HEK293 (cell line): ENCODE data around the gene ATAT1.

ENCODE experiments used
- ATF2 ChIP-seq: fragments of 450-650 bp; formaldehyde crosslinking; IDR thresholded peaks from 2 replicates; pipeline ENCODE4 v1.5.1; 2016; ENCODE audit warnings: missing biosample characterization, missing genetic modification characterization, low read depth
- GFI1B ChIP-seq: fragments of 450-650 bp; formaldehyde crosslinking; IDR thresholded peaks from 2 replicates; pipeline ENCODE4 v1.5.1; 2016; ENCODE audit warnings: missing biosample characterization, missing genetic modification characterization
- KLF10 ChIP-seq: fragments of 450-650 bp; IDR thresholded peaks from 2 replicates; pipeline ENCODE4 v1.5.1; 2018; ENCODE audit warnings: missing biosample characterization, mild to moderate bottlenecking, missing genetic modification characterization
- SCRT1 ChIP-seq: fragments of 450-650 bp; formaldehyde crosslinking; IDR thresholded peaks from 2 replicates; pipeline ENCODE4 v1.5.1; 2016; ENCODE audit warnings: missing biosample characterization, missing genetic modification characterization, borderline replicate concordance
- SP3 ChIP-seq: fragments of 450-650 bp; formaldehyde crosslinking; IDR thresholded peaks from 2 replicates; pipeline ENCODE4 v1.5.1; 2016; ENCODE audit warnings: missing biosample characterization, missing genetic modification characterization
- TRIM28 ChIP-seq: IDR thresholded peaks from 2 replicates; pipeline ENCODE4 v1.6.1; 2011; ENCODE audit warnings: low read length, control low read depth, borderline replicate concordance
- YY1 ChIP-seq: fragments of 450-650 bp; formaldehyde crosslinking; IDR thresholded peaks from 2 replicates; pipeline ENCODE4 v1.5.1; 2018; ENCODE audit warnings: missing biosample characterization, missing genetic modification characterization
- ZBTB1 ChIP-seq: fragments of 450-650 bp; formaldehyde crosslinking; IDR thresholded peaks from 2 replicates; pipeline ENCODE4 v1.5.1; 2016; ENCODE audit warnings: missing biosample characterization, missing genetic modification characterization
- ZBTB11 ChIP-seq: fragments of 450-650 bp; formaldehyde crosslinking; conservative IDR thresholded peaks from 2 replicates; pipeline ENCODE4 v1.5.1; 2016; ENCODE audit warnings: low read depth, missing biosample characterization, missing genetic modification characterization
- ZBTB8A ChIP-seq: fragments of 450-650 bp; formaldehyde crosslinking; IDR thresholded peaks from 2 replicates; pipeline ENCODE4 v1.5.1; 2016; ENCODE audit warnings: missing biosample characterization, missing genetic modification characterization
- ZIC2 ChIP-seq: fragments of 450-650 bp; formaldehyde crosslinking; IDR thresholded peaks from 2 replicates; pipeline ENCODE4 v1.5.1; 2016; ENCODE audit warnings: missing biosample characterization, missing genetic modification characterization
- ZNF19 ChIP-seq: fragments of 450-650 bp; formaldehyde crosslinking; IDR thresholded peaks from 2 replicates; pipeline ENCODE4; 2016; ENCODE audit warnings: missing biosample characterization, missing genetic modification characterization, low read depth
- ZNF335 ChIP-seq: fragments of 450-650 bp; formaldehyde crosslinking; conservative IDR thresholded peaks from 2 replicates; pipeline ENCODE4 v1.5.1; 2016; ENCODE audit warnings: missing biosample characterization, missing genetic modification characterization
- ZNF341 ChIP-seq: fragments of 450-650 bp; formaldehyde crosslinking; IDR thresholded peaks from 2 replicates; pipeline ENCODE4; 2016; ENCODE audit warnings: low read depth, missing biosample characterization, missing genetic modification characterization
- ZNF394 ChIP-seq: fragments of 450-650 bp; formaldehyde crosslinking; IDR thresholded peaks from 2 replicates; pipeline ENCODE4 v1.5.1; 2016; ENCODE audit warnings: missing biosample characterization, missing genetic modification characterization, mild to moderate bottlenecking, moderate library complexity, borderline replicate concordance
- ZNF426 ChIP-seq: fragments of 450-650 bp; formaldehyde crosslinking; IDR thresholded peaks from 2 replicates; pipeline ENCODE4 v1.5.1; 2017; ENCODE audit warnings: missing biosample characterization, missing genetic modification characterization, mild to moderate bottlenecking, inconsistent platforms, moderate library complexity
- ZNF501 ChIP-seq: fragments of 450-650 bp; formaldehyde crosslinking; IDR thresholded peaks from 2 replicates; pipeline ENCODE4 v1.5.1; 2016; ENCODE audit warnings: missing biosample characterization, missing genetic modification characterization
- ZNF639 ChIP-seq: fragments of 450-650 bp; formaldehyde crosslinking; IDR thresholded peaks from 2 replicates; pipeline ENCODE4 v1.5.1; 2016; ENCODE audit warnings: missing biosample characterization, missing genetic modification characterization
- TF ChIP-seq, protein P1 (sequence below): fragments of 450-650 bp; formaldehyde crosslinking; IDR thresholded peaks from 2 replicates; pipeline ENCODE4 v1.5.1; 2016; ENCODE audit warnings: missing biosample characterization, missing genetic modification characterization, low read depth
- TF ChIP-seq, protein P2 (sequence below): fragments of 450-650 bp; formaldehyde crosslinking; IDR thresholded peaks from 2 replicates; pipeline ENCODE4; 2016; ENCODE audit warnings: missing biosample characterization, missing genetic modification characterization
- TF ChIP-seq, protein P3 (sequence below): fragments of 450-650 bp; formaldehyde crosslinking; conservative IDR thresholded peaks from 2 replicates; pipeline ENCODE4 v1.5.1; 2016; ENCODE audit warnings: low read depth, missing biosample characterization, missing genetic modification characterization

ATAT1 gene

GRCh38 chr6:30626484-30627366 lies at the start of gene ATAT1 (continued):
- TF ChIP-seq, protein P1, sequence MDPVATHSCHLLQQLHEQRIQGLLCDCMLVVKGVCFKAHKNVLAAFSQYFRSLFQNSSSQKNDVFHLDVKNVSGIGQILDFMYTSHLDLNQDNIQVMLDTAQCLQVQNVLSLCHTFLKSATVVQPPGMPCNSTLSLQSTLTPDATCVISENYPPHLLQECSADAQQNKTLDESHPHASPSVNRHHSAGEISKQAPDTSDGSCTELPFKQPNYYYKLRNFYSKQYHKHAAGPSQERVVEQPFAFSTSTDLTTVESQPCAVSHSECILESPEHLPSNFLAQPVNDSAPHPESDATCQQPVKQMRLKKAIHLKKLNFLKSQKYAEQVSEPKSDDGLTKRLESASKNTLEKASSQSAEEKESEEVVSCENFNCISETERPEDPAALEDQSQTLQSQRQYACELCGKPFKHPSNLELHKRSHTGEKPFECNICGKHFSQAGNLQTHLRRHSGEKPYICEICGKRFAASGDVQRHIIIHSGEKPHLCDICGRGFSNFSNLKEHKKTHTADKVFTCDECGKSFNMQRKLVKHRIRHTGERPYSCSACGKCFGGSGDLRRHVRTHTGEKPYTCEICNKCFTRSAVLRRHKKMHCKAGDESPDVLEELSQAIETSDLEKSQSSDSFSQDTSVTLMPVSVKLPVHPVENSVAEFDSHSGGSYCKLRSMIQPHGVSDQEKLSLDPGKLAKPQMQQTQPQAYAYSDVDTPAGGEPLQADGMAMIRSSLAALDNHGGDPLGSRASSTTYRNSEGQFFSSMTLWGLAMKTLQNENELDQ (tag by site-specific recombination): no peak
- TF ChIP-seq ZNF394 (0 out of 2 replicates have a peak, but pooled peaks have one; percentile 35), SP3 (tag by site-specific recombination) (peak; percentile 83), TRIM28 (no peak; the same call in 1 of the 2 replicates), ZNF501 (peak; percentile 74; the same call in 1 of the 2 replicates), ZBTB11 (tag by site-specific recombination) (peak; percentile 96), ZBTB1 (no peak), YY1 (tag by site-specific recombination) (peak; percentile 48; the same call in 1 of the 2 replicates), KLF10 (tag by site-specific recombination) (no peak), SCRT1 (no peak), GFI1B (tag by site-specific recombination) (no peak), ZNF19 (tag by site-specific recombination) (no peak), ZNF341 (tag by site-specific recombination) (peak; percentile 90), ZNF426 (tag by site-specific recombination) (no peak), ZNF335 (tag by site-specific recombination) (peak; percentile 88), ZIC2 (peak; percentile 31; the same call in 1 of the 2 replicates), ZBTB8A (tag by site-specific recombination) (peak; percentile 37), ZNF639 (tag by site-specific recombination) (no peak), ATF2 (tag by site-specific recombination) (0 out of 2 replicates have a peak, but pooled peaks have one; percentile 50)
- TF ChIP-seq, protein P2, sequence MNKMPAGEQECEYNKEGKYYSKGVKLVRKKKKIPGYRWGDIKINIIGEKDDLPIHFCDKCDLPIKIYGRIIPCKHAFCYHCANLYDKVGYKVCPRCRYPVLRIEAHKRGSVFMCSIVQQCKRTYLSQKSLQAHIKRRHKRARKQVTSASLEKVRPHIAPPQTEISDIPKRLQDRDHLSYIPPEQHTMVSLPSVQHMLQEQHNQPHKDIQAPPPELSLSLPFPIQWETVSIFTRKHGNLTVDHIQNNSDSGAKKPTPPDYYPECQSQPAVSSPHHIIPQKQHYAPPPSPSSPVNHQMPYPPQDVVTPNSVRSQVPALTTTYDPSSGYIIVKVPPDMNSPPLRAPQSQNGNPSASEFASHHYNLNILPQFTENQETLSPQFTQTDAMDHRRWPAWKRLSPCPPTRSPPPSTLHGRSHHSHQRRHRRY (tag by site-specific recombination): no peak
- TF ChIP-seq, protein P3, sequence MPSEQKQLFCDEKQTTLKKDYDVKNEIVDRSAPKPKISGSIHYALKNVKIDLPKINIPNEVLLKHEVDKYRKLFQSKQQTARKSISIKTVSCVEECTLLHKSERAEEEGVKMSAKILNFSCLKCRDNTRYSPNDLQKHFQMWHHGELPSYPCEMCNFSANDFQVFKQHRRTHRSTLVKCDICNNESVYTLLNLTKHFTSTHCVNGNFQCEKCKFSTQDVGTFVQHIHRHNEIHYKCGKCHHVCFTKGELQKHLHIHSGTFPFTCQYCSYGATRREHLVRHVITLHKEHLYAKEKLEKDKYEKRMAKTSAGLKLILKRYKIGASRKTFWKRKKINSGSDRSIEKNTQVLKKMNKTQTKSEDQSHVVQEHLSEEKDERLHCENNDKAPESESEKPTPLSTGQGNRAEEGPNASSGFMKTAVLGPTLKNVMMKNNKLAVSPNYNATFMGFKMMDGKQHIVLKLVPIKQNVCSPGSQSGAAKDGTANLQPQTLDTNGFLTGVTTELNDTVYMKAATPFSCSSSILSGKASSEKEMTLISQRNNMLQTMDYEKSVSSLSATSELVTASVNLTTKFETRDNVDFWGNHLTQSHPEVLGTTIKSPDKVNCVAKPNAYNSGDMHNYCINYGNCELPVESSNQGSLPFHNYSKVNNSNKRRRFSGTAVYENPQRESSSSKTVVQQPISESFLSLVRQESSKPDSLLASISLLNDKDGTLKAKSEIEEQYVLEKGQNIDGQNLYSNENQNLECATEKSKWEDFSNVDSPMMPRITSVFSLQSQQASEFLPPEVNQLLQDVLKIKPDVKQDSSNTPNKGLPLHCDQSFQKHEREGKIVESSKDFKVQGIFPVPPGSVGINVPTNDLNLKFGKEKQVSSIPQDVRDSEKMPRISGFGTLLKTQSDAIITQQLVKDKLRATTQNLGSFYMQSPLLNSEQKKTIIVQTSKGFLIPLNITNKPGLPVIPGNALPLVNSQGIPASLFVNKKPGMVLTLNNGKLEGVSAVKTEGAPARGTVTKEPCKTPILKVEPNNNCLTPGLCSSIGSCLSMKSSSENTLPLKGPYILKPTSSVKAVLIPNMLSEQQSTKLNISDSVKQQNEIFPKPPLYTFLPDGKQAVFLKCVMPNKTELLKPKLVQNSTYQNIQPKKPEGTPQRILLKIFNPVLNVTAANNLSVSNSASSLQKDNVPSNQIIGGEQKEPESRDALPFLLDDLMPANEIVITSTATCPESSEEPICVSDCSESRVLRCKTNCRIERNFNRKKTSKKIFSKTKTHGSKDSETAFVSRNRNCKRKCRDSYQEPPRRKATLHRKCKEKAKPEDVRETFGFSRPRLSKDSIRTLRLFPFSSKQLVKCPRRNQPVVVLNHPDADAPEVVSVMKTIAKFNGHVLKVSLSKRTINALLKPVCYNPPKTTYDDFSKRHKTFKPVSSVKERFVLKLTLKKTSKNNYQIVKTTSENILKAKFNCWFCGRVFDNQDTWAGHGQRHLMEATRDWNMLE (tag by site-specific recombination): peak; percentile 59
